NCI-H2227 treated with DMSO at 0.1 percent for 48 hours (cell line): ENCODE data around the gene PATE4.

Experiments used
- DNase-seq: peaks from one replicate; lab custom pipeline; 2025; lab: John Stamatoyannopoulos, UW

The PATE4 gene

DNA sequence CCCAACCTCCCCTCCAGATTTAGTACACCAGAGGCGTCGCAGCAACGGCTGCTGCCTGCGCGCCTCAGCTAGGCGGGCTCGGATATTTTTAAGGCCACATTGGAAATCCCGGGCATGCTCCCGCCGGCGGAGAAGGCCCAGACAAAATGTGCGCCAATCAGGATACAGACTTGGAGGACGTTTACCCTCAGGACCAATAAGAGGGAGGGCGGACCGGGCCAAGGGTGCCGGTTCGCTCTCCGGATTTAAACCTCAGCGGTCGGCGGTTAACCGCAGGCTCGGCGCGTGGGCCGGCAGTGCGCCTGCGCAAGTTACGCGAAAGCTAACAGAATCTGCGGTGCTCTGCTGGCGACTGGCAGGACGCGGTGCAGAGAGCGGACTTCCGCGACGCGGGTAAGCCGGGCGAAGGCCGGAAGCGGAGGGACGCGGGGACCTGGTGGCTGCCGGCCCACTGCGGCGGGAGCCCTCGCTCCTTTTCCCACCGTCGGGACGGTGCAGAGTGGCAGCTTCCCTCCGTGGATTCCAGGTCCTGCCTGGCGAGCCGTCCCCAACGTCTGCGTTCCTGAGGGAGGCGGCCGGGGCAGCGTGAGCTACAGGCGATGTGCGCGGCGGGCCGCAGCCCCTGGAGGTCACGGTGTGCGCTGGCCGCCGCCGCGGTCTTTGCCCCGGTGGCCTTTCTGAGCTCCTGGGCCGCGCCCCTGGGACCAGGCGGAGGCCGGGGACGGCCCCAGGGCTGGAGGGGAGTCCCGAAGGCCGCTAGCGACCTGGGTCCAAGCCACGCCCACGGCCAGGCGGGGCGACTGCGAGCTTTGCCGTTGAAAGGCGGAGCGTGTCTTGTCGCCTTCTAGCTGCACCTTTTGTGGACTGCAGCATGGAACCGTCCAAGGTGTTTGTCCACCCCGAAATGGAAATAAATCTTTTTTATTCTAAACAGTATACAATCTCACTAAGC lies 54.5 kb downstream of the PATE4 start, which contains the start of gene HYLS1:
TSS of gene HYLS1 (plus strand) at position 296 of the 952 bp plus-strand sequence. CDS start 11,701 bp downstream, outside the sequence.
- DNase-seq, result peak; percentile 75
